ENCODE results near the gene ITGB6.

GRCh38 chr2:160207271-160207670 lies 7.2 kb upstream of the ITGB6 start:
- TF ChIP-seq CTCF (IDR thresholded peaks at IDR 0.05; ENCODE audit: insufficient read depth, low read length): no peak
- no peak for TF ChIP-seq POLR2AphosphoS5 (IDR thresholded peaks at IDR 0.05; ENCODE audit: low read depth)
- TF ChIP-seq GABPA (IDR thresholded peaks at IDR 0.05; ENCODE audit: low read depth): no peak
- TF ChIP-seq SPI1 (IDR thresholded peaks at IDR 0.05; ENCODE audit: borderline replicate concordance, low read depth): no peak
- TF ChIP-seq REST (IDR thresholded peaks at IDR 0.05; ENCODE audit: insufficient replicate concordance, low read depth): no peak
